GM19238 (cell line): ENCODE results near the gene DNAJA4.
"Not testable (repeated sequence)": the region's sequence is repeated elsewhere in the genome, so short reads cannot be mapped to it uniquely, and the experiment has no call there.

Source experiments
- DNase-seq: peaks from one replicate; pipeline ENCODE4 v3.0.0; 2011; ENCODE audit warnings: low spot score; ENCODE audit not compliant: insufficient read length

Gene DNAJA4

DNA sequence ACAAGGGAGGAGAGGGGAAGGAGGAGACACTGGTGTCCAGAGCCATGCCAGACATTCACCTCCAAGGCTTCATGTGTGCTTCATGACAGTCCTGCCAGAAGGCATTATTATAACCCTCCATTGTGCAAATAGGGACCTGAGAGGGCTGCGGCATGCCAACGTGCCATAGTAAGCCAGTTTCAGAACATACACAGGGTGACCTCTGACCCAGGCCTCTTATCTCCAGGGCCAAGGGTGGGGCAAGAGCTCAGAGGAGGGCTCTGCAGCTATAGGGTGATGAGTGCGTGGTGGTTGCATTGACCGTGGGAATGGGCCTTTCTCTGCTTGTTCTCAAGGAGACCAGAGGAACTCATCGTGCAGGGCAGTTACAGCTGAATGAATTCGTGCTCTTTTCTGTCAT is 20.3 kb upstream of the DNAJA4 start:
- no peak for DNase-seq

GRCh38 chr15:78244893-78245292 is 19.5 kb upstream of the DNAJA4 start:
- DNase-seq, result no peak

DNA sequence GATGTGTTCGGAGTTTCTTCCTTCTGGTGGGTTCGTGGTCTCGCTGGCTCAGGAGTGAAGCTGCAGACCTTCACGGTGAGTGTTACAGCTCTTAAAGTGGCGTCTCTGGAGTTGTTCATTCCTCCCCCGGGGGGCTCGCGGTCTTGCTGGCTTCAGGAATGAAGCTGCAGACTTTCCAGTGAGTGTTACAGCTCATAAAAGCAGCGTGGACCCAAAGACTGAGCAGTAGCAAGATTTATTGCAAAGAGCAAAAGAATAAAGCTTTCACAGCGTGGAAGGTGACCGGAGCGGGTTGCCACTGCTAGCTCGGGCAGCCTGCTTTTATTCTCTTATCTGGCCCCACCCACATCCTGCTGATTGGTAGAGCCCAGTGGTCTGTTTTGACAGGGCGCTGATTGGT is 19.0 kb upstream of the DNAJA4 start:
- not testable (repeated sequence) for DNase-seq

GRCh38 chr15:78245976-78246620 is 18.3 kb upstream of the DNAJA4 start:
- not testable (repeated sequence) for DNase-seq

GRCh38 chr15:78247911-78248310 is 16.5 kb upstream of the DNAJA4 start:
- no peak for DNase-seq

- DNase-seq, result no peak
Measured at GRCh38 chr15:78249131-78249530, 15.2 kb upstream of the DNAJA4 start.

DNA sequence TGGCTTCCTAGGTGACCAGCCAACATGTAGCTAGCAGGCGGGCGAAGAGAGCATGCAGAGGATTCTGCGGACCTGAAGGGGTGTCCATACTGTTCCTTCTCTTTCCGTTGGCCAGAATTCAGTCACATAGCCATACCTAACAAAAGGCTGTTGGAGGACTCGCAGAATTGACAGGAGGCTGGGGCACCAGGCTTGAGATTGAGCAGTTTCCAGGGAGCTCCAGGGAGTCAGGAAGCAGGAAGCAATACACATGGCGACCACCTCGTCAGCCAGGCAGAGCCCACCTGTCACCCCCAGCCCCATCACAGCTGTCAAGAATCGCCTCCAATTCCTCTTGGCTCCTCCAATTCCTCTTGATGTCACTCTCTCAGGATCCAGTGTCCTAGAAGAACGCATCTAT is 13.2 kb upstream of the DNAJA4 start:
- DNase-seq, result no peak

GRCh38 chr15:78255421-78256043 is 8.8 kb upstream of the DNAJA4 start:
- no peak for DNase-seq

DNA sequence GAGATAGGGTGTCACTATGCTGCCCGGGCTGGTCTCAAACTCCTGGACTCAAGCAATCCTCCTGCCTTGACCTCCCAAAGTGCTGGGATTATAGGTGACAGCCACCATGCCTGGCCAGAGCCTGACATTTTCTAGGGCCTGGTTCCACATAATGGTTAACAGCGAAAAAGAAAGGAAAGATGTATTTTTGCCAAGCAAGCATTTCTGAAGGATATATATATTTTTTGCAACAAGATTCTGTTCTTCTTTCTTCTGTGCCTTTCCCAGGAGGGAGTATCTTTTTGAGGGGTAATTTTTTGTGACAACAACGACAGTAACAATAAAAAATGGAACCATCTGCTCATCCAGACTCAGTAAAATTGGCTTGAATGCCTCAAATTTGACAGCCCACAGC is 8.3 kb upstream of the DNAJA4 start:
- no peak for DNase-seq

DNA sequence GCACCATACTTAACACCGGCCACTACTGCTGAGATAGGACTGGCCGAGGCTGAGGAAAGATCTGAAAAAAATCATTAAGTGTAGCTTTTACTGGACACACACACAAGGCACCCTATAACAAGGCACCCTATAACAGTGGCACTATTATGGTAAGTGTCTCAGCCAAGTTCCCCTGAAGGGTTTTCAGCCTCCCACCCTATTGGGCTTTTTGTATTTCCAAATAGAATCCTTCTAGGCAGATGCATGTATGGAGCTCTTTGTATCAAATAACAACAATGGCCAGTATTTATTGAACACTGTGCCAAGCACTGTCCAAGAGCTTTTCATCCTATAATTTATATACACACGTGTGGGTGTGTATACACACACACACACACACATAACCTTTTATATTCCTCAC is 6.7 kb upstream of the DNAJA4 start:
- DNase-seq, result no peak

- no peak for DNase-seq
Measured at GRCh38 chr15:78259232-78259631, 5.1 kb upstream of the DNAJA4 start.

DNA sequence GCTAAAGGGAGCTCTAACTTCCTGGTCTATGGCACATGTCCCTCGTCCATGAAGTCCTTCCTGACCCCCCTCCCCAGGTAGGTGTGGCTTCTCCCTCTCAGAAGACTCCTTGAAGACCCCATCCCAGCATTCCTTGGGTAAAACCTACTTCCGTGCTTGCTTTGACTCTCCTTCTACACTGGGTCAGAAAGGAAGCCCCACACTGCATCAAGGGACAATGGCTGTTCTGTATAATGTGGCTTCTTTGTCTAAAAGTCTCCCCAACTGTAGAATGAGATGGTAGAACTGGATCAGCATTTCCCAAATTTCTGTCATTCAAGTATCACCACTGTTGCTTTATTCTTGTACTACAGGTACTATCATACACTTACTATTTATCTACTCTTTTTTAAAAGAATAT is 3.9 kb upstream of the DNAJA4 start:
- no peak for DNase-seq

- DNase-seq, result no peak
Measured at GRCh38 chr15:78261062-78261461, 3.3 kb upstream of the DNAJA4 start.

DNA sequence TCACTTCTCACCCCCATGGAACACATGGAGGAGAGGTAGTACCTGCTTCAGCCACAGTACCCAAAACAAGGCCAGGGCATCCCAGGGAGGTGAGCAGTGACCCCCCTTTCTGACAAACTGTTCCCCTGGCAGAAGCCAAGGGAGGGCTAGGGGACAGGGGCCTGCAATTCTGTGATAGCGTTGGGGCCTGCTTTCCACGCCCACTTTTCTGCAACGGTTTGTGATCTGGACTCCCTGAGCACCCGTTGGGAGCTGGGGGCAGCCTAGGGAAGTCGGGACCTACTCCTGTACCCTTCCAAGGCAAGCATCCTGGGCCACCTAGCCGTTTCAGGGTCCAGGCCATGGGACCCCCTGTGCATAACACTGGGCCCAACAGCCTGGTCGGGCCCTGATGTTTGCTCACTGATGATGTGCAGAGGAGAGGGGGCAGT is 996 bp upstream of the DNAJA4 start:
- no peak for DNase-seq

DNA sequence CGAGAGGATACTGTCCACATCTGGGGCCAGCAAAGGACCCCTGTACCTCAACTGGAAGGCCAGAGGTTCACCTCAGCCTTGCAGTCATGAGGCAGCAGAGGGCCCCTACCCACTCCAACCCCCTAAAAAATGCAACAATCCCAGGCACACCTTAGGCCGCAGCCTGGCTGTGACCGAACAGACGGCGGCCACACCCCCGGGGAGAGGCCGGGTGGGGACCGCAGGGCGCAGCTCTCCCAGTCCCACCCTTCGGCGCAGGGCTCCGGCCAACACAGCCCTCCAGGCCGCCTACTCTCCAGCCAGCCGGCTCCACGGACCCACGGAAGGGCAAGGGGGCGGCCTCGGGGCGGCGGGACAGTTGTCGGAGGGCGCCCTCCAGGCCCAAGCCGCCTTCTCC is 457 bp upstream of the DNAJA4 start:
- no peak for DNase-seq

- DNase-seq, result no peak
Measured at GRCh38 chr15:78265137-78265460, 737 bp downstream of the DNAJA4 start.

DNA sequence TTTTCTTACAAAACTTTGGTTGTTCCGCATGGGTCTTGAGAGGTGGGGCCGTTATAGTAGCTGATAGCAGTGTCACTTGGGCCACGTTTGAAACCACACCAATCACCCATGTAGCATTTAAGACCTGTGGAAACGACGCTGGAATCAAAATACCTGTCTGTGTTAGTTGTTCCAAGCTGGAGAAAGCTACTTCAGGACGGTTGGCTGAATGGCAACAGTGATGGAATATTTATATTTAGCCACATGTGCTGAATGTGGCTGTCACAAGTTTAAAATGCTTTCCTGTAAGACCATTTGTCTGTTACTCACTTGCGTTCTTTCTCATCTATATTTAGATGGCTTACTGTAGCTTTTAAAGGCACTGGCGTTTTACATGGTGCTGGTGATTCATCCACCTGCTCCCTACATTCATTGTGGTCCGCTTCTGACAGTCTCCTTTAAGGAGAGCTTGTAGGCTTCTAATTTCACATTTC is 1.4 kb downstream of the DNAJA4 start:
- DNase-seq, result no peak

DNA sequence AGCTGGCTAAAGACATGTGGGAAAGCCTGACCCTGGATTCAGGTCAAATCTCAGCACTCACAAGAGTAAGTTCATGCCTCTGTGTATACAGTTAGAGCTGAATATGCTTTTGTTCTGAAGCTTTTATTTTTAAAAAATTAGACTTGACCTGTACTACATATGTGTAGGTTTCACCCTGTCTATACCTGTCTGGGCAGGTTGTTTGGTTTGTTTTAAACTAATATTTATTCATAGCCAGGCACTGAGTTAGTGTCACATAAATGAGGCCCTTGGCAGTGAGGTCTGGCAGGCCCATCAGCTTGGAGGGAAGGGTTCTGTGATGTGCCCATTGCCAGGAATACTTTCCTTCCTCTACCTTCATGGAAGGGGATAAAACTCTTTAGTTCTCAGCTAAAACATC is 1.9 kb downstream of the DNAJA4 start:
- DNase-seq, result no peak

- DNase-seq, result no peak
Measured at GRCh38 chr15:78266806-78267205, 2.4 kb downstream of the DNAJA4 start.

DNA sequence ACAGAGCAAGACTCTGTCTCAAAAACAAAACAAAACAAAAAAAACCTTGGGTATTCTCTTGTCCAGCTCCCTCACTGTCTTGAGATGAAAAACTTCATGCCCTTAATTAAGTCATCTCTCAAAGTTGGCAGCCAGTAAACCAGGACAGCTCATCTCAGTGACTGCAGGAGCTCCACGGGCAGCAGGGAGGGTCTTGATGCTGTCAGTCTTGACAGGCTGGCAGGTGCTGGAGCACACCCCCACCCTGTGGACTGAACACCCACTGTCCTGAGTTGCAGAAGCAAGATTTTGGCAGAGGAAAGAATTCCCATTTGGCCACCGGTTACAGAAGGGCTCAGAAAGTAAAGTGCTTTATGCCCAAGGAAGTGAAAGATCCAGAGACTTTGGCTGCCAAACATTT is 8.0 kb downstream of the DNAJA4 start:
- DNase-seq, result no peak

- no peak for DNase-seq
Measured at GRCh38 chr15:78272776-78273175, 8.4 kb downstream of the DNAJA4 start.

- DNase-seq, result no peak
Measured at GRCh38 chr15:78274994-78275393, 10.6 kb downstream of the DNAJA4 start.
